CD4-positive, alpha-beta memory T cell (primary cell): Measurements from ENCODE around the gene NPBWR2. TPM values are rescaled to one million over a fixed set of nuclear protein-coding genes. Genes with fewer than 3 reads are reported as not detected.

Experiments used
- CTCF ChIA-PET: fragments of 350-600 bp; sonication (Branson Sonifier 250); formaldehyde crosslinking; loops from one replicate; lab custom pipeline; 2021; ENCODE audit warnings: inconsistent platforms; ENCODE audit not compliant: partially characterized antibody; lab: Charles Lee
- POLR2A ChIA-PET: fragments of 350-600 bp; sonication (Branson Sonifier 250); formaldehyde crosslinking; loops from one replicate; lab custom pipeline; 2021; ENCODE audit not compliant: partially characterized antibody; lab: Charles Lee
- DNase-seq, 5 donors: peaks; one replicate each; pipeline versions ENCODE4 v3.0.0 to v3.0.0-alpha.2; 2020 to 2022; ENCODE audit warnings: mixed read lengths in 1 of 5
- H3K27ac ChIP-seq: one replicate; pipeline ENCODE4 v1.7.0; 2013; ENCODE audit warnings: low read depth, low read length
- H3K27me3 ChIP-seq: 2 replicates; pipeline ENCODE4 v1.7.0; 2013; ENCODE audit warnings: mild to moderate bottlenecking, low read length, moderate library complexity; ENCODE audit not compliant: insufficient read depth
- H3K36me3 ChIP-seq: 2 replicates; pipeline ENCODE4 v1.7.0; 2013; ENCODE audit warnings: mild to moderate bottlenecking, low read length, moderate library complexity; ENCODE audit not compliant: insufficient read depth
- H3K4me1 ChIP-seq: 2 replicates; pipeline ENCODE4 v1.7.0; 2013; ENCODE audit warnings: mild to moderate bottlenecking, low read length, moderate library complexity; ENCODE audit not compliant: insufficient read depth
- H3K4me3 ChIP-seq, 2 donors: one replicate each; pipeline ENCODE4 v1.7.0; 2013; ENCODE audit warnings: low read length in 2 of 2, mild to moderate bottlenecking in 1 of 2
- H3K9me3 ChIP-seq, 2 donors: one replicate each; pipeline ENCODE4 v1.7.0; 2013; ENCODE audit warnings: low read length in 2 of 2, control low read depth in 1 of 2; ENCODE audit not compliant: control insufficient read depth in 1 of 2
- H3K27ac Mint-ChIP-seq, 7 donors: one replicate each; pipeline ENCODE4 v1.8.0; 2020 to 2021; ENCODE audit warnings: mixed read lengths in 7 of 7, mild to moderate bottlenecking in 6 of 7, inconsistent platforms in 3 of 7, moderate library complexity in 3 of 7
- H3K27me3 Mint-ChIP-seq, 2 donors: one replicate each; pipeline ENCODE4 v1.8.0; 2020 to 2021; ENCODE audit warnings: mixed read lengths in 2 of 2
- H3K36me3 Mint-ChIP-seq, 2 donors: one replicate each; pipeline ENCODE4 v1.8.0; 2020 to 2021; ENCODE audit warnings: mixed read lengths in 2 of 2, inconsistent platforms in 1 of 2, mild to moderate bottlenecking in 1 of 2
- H3K4me1 Mint-ChIP-seq, 4 donors: one replicate each; pipeline ENCODE4 v1.8.0; 2020 to 2021; ENCODE audit warnings: mixed read lengths in 4 of 4, mild to moderate bottlenecking in 1 of 4
- H3K4me3 Mint-ChIP-seq, 8 donors: one replicate each; pipeline ENCODE4 v1.8.0; 2020 to 2021; ENCODE audit warnings: mixed read lengths in 8 of 8, mild to moderate bottlenecking in 7 of 8, moderate library complexity in 6 of 8, inconsistent platforms in 3 of 8
- H3K9me3 Mint-ChIP-seq, 8 donors: one replicate each; pipeline ENCODE4 v1.8.0; 2020 to 2021; ENCODE audit warnings: mixed read lengths in 8 of 8, mild to moderate bottlenecking in 5 of 8, inconsistent platforms in 3 of 8, moderate library complexity in 1 of 8
- intact Hi-C: fragments of 100-400 bp; cut with micrococcal nuclease; formaldehyde crosslinking; loops from one replicate; pipeline ENCODE4 v1.15.1; 2023
- polyA plus RNA-seq, 2 donors: library from polyadenylated mRNA; unstranded; fragments of 300-500 nt; fragmentation: Illumina TruSeq; gene quantifications; one replicate each; pipeline ENCODE4 v1.2.3, GENCODE V29; 2021
- total RNA-seq, 2 experiments: library from RNA; stranded (reverse); gene quantifications; one replicate each; pipeline ENCODE4 v1.2.3, GENCODE V29; 2021

NPBWR2 gene
- total and polyA plus RNA-seq, 4 experiments from 2014 or later, result not detected

DNA sequence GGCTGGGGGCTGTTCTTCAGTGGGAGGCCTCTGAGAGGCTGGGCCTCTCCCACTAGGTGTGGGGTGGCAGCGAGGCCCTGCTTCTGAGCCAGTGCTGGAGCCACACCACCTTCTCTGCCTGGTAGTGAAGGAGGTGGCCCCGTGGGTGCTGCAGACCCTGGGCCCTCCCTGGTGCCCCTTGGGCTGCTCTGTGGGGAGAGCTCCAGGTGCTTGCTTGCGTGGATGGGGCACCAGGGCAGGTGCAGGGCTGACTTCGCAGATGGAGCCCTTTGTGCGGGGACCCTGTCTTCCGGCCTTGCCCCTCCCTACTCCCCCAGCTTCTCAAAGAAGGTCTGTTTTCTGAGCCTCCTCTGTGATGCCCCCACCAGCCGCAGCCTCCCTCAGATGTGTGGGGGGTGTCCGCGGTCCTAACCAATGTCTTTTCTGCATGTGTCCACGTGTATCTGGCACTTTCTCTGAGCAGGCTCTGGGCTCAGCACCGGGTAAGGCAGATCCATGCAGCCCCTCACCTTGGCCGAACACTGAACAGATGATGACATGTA lies 39.6 kb upstream of the NPBWR2 start:
- Mint-ChIP-seq H3K36me3 (no peaks in the 10 kb centered on the region), H3K4me3 (no peak overlapping the region), H3K27ac (no peak overlapping the region), H3K9me3 (peaks cover 0 to 13% (median 9%) of the 10 kb centered on the region in 8 donors), H3K27me3 (peaks cover 5 to 7% of the 10 kb centered on the region in 2 donors), H3K4me1 (peaks cover 0 to 3% (median under 1%) of the 10 kb centered on the region in 4 donors)
- H3K4me1 ChIP-seq, result no peaks in the 10 kb centered on the region
- H3K27ac ChIP-seq, result no peak overlapping the region
- intact Hi-C loops, result no loop called here
- no peak for DNase-seq
- H3K27me3 ChIP-seq, result no peaks in the 10 kb centered on the region
- H3K36me3 ChIP-seq, result no peaks in the 10 kb centered on the region
- POLR2A ChIA-PET, result no interaction called here
- CTCF ChIA-PET, result no interaction called here
- no peaks in the 10 kb centered on the region for H3K9me3 ChIP-seq
- H3K4me3 ChIP-seq, result no peak overlapping the region

DNA sequence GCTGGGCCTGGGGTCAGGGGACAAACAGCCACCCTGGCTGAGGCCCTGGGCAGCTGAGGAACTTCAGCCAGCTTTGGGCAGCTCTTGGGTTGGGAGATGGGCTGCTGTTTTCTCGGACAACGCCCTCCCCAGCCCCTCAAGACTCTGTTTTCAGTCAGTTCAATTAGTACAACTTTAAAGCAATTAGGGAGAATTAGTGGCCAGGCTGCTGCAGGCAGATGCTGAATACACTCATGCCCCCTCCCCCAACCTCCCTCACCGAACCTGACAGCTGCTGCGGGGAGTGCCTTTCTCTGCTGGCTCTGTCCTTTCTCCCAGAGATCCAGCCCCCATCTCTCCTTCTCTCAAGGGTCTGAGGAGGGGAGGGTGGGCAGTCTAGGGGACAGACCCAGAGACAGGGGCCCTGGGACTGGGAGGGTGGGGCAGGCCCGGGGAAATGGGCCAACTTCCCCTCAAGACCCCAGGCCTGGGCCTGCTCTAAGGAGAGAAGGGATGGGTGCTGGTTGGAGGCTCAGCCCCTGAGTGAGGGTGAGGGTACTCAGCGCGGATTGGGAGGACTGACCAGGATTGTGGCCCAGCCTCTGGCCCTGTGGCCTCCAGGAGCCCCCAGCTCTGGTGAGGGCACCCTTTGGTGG lies 39.1 kb upstream of the NPBWR2 start:
- ChIA-PET CTCF (no interaction called here), POLR2A (no interaction called here)
- Mint-ChIP-seq H3K27ac (no peak overlapping the region), H3K4me3 (no peak overlapping the region), H3K36me3 (no peaks in the 10 kb centered on the region), H3K27me3 (peaks cover 5 to 7% of the 10 kb centered on the region in 2 donors), H3K4me1 (peaks cover 0 to 4% (median under 1%) of the 10 kb centered on the region in 4 donors), H3K9me3 (peaks cover 0 to 13% (median 9%) of the 10 kb centered on the region in 8 donors)
- no peaks in the 10 kb centered on the region for H3K27me3 ChIP-seq
- intact Hi-C loops, result no loop called here
- no peak for DNase-seq
- no peak overlapping the region for H3K27ac ChIP-seq
- H3K4me1 ChIP-seq, result no peaks in the 10 kb centered on the region
- H3K4me3 ChIP-seq, result no peak overlapping the region
- H3K36me3 ChIP-seq, result no peaks in the 10 kb centered on the region
- no peaks in the 10 kb centered on the region for H3K9me3 ChIP-seq

DNA sequence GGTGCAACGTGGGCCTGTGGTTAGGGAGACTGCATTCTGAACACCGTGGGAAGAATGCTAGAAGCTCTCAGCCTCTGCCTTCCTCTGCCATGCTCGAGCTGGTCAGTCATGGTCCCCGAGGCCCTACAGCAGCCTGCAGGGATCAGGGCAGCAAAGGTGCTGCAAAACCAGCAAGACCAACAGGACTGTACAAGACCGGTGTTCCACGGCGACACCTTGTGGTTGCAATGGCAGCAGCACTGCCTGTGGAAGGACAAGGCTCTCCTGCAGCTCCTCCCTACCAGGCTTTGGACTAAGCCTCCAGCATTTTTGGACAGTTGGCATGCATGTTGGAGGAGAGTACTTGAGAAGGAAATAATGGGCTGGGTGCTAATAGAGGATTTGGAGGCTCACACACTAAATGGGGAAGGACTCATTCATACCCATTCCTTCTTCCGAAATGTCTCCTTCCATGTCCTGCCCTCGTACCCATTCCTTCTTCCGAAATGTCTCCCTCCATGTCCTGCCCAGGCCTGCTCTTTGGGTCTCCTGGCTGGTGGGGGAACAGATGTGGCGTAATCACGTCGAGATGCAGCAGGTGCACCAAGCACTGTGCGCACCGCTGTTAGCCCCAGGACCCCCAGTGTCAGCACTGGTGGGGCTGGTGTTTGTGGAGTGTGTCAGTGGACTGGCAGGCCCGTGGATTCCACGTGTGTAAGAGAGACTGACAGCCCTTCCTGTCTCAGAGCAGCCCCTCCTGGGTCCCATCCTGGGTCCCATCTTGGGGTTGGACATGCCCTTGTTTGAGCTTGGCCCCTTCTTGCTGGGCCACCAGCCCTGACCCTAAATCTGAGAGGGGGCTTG lies 38.3 kb upstream of the NPBWR2 start:
- no peak overlapping the region for H3K27ac ChIP-seq
- ChIA-PET POLR2A (no interaction called here), CTCF (no interaction called here)
- Mint-ChIP-seq H3K4me1 (peaks cover 0 to 4% (median under 1%) of the 10 kb centered on the region in 4 donors), H3K27ac (no peak overlapping the region), H3K4me3 (no peak overlapping the region), H3K9me3 (peaks cover 0 to 13% (median 9%) of the 10 kb centered on the region in 8 donors), H3K36me3 (no peaks in the 10 kb centered on the region), H3K27me3 (peaks cover 5 to 7% of the 10 kb centered on the region in 2 donors)
- H3K9me3 ChIP-seq, result no peaks in the 10 kb centered on the region
- H3K27me3 ChIP-seq, result no peaks in the 10 kb centered on the region
- no peak overlapping the region for H3K4me3 ChIP-seq
- no peak for DNase-seq
- intact Hi-C loops, result no loop called here
- no peaks in the 10 kb centered on the region for H3K4me1 ChIP-seq
- H3K36me3 ChIP-seq, result no peaks in the 10 kb centered on the region

GRCh38 chr20:64144144-64144912 lies 37.0 kb upstream of the NPBWR2 start:
- CTCF ChIA-PET, result no interaction called here

DNA sequence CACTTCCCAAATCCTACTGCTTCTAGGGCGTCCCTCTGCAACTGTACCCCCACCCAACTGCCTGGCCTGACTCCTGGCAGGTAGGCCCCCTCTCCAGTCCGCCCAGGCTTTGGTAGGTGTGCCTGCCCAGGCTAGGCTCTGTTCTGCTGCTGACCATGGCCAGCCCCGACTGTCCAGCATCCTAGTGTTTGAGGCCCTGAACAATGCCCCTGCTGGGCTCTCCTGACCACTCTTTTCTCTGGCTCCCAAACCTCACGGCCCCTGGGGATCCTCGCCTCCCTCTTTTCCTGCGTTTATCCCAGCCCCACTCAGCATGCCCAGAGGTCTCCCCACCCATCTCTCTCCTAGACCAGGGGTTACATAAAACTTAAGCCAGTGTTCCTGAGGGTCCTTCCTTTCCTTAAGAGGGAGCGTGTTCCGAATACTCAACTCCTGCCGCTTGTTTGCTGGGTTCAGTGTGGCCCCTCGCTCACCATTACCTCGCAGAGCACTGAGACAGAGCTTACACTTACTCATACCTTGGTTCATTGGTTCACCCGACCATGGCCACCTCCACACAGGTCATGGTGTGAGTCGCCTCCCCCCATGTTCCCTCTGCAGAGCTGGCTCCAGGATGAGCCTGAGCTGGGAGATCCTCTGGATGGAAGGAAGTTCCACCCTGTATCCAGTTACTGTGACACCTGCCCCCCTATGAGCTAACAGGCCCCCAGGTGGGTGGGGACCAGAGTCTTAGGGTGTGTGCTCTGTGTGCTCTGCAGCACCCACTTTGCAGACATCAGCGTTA lies 35.8 kb upstream of the NPBWR2 start:
- Histone ChIP-seq H3K27ac (no peak overlapping the region), H3K27me3 (no peaks in the 10 kb centered on the region), H3K4me1 (no peaks in the 10 kb centered on the region), H3K4me3 (no peak overlapping the region), H3K36me3 (no peaks in the 10 kb centered on the region), H3K9me3 (no peaks in the 10 kb centered on the region)
- peaks cover 5 to 8% of the 10 kb centered on the region in 2 donors for H3K27me3 Mint-ChIP-seq
- H3K36me3 Mint-ChIP-seq, result no peaks in the 10 kb centered on the region
- DNase-seq, result no peak
- no peak overlapping the region for H3K27ac Mint-ChIP-seq
- ChIA-PET CTCF (interaction anchor here (2.2 kb wide), 1 partner anchor 23 kb away, joined by 8 read pairs; no protein-coding TSS in a partner anchor), POLR2A (no interaction called here)
- no peak overlapping the region for H3K4me3 Mint-ChIP-seq
- intact Hi-C loops, result no loop called here
- H3K9me3 Mint-ChIP-seq, result peaks cover 0 to 13% (median 9%) of the 10 kb centered on the region in 8 donors
- H3K4me1 Mint-ChIP-seq, result peaks cover 0 to 4% (median under 1%) of the 10 kb centered on the region in 4 donors

More at GRCh38 chr20:64144144-64144912, 37.0 kb upstream of the NPBWR2 start:
- intact Hi-C loops, result no loop called here
- no peak for DNase-seq
- Histone ChIP-seq H3K36me3 (no peaks in the 10 kb centered on the region), H3K4me1 (no peaks in the 10 kb centered on the region), H3K9me3 (no peaks in the 10 kb centered on the region), H3K27ac (no peak overlapping the region), H3K27me3 (no peaks in the 10 kb centered on the region), H3K4me3 (no peak overlapping the region)
- Mint-ChIP-seq H3K4me3 (no peak overlapping the region), H3K4me1 (peaks cover 0 to 4% (median under 1%) of the 10 kb centered on the region in 4 donors), H3K27me3 (peaks cover 5 to 8% of the 10 kb centered on the region in 2 donors), H3K36me3 (no peaks in the 10 kb centered on the region), H3K27ac (peak overlapping the region in 1 of 7 donors; percentile 4), H3K9me3 (peaks cover 0 to 13% (median 9%) of the 10 kb centered on the region in 8 donors)
- POLR2A ChIA-PET, result no interaction called here

- Mint-ChIP-seq H3K4me3 (no peak overlapping the region), H3K27ac (no peak overlapping the region), H3K27me3 (peaks cover 5 to 8% of the 10 kb centered on the region in 2 donors), H3K4me1 (peaks cover 0 to 4% (median under 1%) of the 10 kb centered on the region in 4 donors), H3K9me3 (peaks cover 0 to 13% (median 9%) of the 10 kb centered on the region in 8 donors), H3K36me3 (no peaks in the 10 kb centered on the region)
- H3K4me1 ChIP-seq, result no peaks in the 10 kb centered on the region
- no peak overlapping the region for H3K4me3 ChIP-seq
- H3K27ac ChIP-seq, result no peak overlapping the region
- ChIA-PET CTCF (interaction anchor here (2.2 kb wide), 1 partner anchor 22 kb away, joined by 8 read pairs; no protein-coding TSS in a partner anchor), POLR2A (no interaction called here)
- H3K9me3 ChIP-seq, result no peaks in the 10 kb centered on the region
- H3K36me3 ChIP-seq, result no peaks in the 10 kb centered on the region
- DNase-seq, result no peak
- no peaks in the 10 kb centered on the region for H3K27me3 ChIP-seq
- intact Hi-C loops, result no loop called here
These were observed 35.2 kb upstream of the NPBWR2 start for GRCh38 chr20:64142590-64142989.
